ENCODE data around the gene MYH15. TPM values are rescaled to one million over a fixed set of nuclear protein-coding genes. Genes with fewer than 3 reads are reported as not detected.

MYH15 gene
- total RNA-seq, 3 donors from 2014 or later = 0.28 to 0.46 (median 0.46) TPM

DNA sequence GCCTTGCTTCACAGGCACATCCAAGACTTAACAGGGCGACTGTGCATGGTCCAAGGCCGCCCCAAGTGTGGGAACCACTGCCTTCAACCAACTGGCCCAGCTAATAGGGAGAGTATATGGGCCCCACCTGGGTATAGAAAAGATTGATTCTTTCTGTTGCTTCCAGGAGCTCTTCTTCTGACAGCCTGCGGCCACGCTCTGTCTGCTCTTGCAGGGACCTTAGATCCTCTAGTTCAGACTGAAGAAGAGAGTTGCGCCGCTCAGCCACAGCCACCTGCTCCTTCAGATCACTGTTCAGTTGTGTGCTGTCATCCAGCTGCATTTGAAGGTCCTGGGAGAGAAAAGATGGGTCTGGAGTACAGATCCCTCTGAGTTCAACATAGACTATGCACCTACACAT is 111.9 kb downstream of the MYH15 start:
- intact Hi-C loops (cut with DNase I, micrococcal nuclease) = no loop called here
- Histone ChIP-seq H3K9me3 (no peaks in the 10 kb centered on the region), H3K36me3 (ENCODE audit: low read depth) (no peaks in the 10 kb centered on the region), H3K4me1 (ENCODE audit: low read depth) (peaks cover under 1% of the 10 kb centered on the region), H3K4me3 (no peak overlapping the region)
- ATAC-seq (no peak), DNase-seq (no peak)
- TF ChIP-seq, protein P1, sequence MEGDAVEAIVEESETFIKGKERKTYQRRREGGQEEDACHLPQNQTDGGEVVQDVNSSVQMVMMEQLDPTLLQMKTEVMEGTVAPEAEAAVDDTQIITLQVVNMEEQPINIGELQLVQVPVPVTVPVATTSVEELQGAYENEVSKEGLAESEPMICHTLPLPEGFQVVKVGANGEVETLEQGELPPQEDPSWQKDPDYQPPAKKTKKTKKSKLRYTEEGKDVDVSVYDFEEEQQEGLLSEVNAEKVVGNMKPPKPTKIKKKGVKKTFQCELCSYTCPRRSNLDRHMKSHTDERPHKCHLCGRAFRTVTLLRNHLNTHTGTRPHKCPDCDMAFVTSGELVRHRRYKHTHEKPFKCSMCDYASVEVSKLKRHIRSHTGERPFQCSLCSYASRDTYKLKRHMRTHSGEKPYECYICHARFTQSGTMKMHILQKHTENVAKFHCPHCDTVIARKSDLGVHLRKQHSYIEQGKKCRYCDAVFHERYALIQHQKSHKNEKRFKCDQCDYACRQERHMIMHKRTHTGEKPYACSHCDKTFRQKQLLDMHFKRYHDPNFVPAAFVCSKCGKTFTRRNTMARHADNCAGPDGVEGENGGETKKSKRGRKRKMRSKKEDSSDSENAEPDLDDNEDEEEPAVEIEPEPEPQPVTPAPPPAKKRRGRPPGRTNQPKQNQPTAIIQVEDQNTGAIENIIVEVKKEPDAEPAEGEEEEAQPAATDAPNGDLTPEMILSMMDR (IDR thresholded peaks at IDR 0.05) = no peak

DNA sequence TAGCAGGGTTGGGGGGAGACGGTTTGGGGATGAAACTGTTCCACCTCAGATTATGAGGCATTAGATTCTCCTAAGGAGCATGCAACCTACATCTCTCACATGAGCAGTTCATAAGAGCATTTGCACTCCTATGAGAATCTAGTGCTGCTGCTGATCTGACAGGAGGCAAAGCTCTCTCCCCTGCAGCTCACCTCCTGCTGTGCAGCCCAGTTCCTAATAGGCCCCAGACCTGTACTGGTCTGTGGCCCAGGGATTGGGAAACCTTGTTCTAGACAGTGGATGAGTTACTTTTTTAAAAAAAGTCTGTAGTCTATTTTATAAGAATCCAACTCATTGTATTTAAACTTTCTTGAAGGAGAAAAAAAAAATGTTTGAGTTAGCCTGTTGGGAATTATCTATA is 114.1 kb downstream of the MYH15 start:
- H3K9me3 ChIP-seq = no peaks in the 10 kb centered on the region
- intact Hi-C loops (cut with DNase I, micrococcal nuclease) = no loop called here
- no peak for DNase-seq
- ATAC-seq = no peak
- no peaks in the 10 kb centered on the region for H3K36me3 ChIP-seq (ENCODE audit: low read depth)
- H3K4me3 ChIP-seq = no peak overlapping the region
- TF ChIP-seq, protein P1 (IDR thresholded peaks at IDR 0.05) = no peak
- no peaks in the 10 kb centered on the region for H3K4me1 ChIP-seq (ENCODE audit: low read depth)

DNA sequence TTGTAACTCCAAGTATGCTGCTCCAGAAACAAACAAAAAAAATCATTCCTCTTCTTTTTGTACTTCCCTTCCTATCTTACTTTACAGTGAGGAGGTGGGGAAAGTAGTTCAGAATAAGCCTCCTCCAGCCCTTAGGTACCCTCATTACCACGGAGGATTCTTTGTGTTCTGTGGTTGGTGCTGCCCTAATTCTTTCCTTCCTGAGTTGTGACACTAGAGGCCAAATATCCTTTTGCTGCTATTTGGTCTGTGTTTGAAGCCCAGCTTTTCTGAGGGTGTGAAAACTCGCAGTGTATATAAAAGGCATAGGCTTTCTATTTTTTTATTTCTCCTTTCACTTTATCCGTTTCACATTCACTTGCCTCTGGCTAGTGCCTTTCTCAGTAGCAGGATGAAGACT is 115.8 kb downstream of the MYH15 start:
- Histone ChIP-seq H3K36me3 (ENCODE audit: low read depth) (no peaks in the 10 kb centered on the region), H3K9me3 (no peaks in the 10 kb centered on the region), H3K4me1 (ENCODE audit: low read depth) (peaks cover 4% of the 10 kb centered on the region), H3K4me3 (no peak overlapping the region)
- TF ChIP-seq, protein P1 (IDR thresholded peaks at IDR 0.05) = no peak
- DNase-seq (no peak), ATAC-seq (no peak)
- intact Hi-C loops (cut with DNase I, micrococcal nuclease) = no loop called here

DNA sequence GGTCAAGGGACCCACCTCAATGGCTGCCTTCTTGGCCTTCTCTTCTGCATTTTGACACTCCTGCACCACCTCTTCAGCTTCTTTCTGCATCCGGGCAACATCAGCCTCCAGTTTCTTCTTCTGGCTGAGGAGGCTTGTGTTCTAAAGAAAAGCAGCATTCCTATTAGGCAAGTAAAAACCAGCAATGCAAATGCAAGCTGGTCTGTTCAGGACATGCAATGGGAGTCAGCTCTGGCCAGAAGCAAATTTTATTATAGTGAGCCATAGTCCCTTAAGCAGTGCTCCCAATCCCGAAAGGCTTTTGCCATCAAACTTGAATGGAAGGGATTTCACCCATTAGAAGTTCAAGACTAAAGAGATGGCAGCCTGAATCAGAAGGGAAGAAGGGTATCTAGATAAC is 116.4 kb downstream of the MYH15 start:
- TF ChIP-seq, protein P1 (IDR thresholded peaks at IDR 0.05) = no peak
- Histone ChIP-seq H3K9me3 (no peaks in the 10 kb centered on the region), H3K36me3 (ENCODE audit: low read depth) (no peaks in the 10 kb centered on the region), H3K4me3 (no peak overlapping the region), H3K4me1 (ENCODE audit: low read depth) (peaks cover 5% of the 10 kb centered on the region)
- ATAC-seq = no peak
- DNase-seq = no peak
- intact Hi-C loops (cut with DNase I, micrococcal nuclease) = no loop called here

DNA sequence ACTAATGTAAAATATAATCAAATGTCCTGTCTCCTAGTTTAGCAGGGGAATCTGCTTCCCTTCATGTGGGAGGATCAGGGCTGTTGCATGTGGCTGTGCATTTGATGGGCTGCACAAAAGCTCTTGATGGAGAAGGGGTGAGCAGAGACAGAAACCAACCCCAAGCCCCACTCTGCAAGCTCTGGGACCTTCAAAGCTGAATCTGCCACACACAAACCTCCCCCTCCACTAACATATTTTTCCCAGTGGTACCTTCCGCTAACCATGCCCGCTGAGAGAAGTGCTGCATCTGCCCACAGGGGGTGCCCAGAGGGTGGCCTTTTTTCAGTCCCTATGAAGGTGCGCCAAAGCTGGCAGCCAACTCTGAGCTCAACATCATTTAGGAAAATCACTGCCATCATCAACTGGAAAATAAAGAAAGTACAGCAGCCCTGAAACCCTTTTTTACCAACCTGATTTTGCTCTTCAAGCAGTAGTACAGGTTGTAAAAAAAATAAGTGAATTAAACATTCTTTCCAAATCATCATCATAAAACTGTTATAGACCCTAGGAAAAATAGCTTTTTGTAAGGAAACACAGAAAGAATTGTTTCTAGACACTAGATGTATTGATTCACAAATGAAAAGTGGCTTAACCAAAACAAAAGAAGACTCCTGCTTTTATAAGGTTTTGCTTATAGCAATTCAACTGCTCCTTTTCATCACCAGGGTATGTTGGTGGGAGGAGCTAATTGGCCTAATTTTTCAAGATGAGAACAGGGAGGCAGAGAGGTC is 117.1 kb downstream of the MYH15 start:
- intact Hi-C loops (cut with DNase I, micrococcal nuclease) = no loop called here
- TF ChIP-seq, protein P1 (IDR thresholded peaks at IDR 0.05) = no peak
- Histone ChIP-seq H3K4me3 (no peak overlapping the region), H3K9me3 (no peaks in the 10 kb centered on the region), H3K36me3 (ENCODE audit: low read depth) (no peaks in the 10 kb centered on the region), H3K4me1 (ENCODE audit: low read depth) (peaks cover 9% of the 10 kb centered on the region)
- ATAC-seq = no peak
- no peak for DNase-seq
